ENCODE results near the gene MMP20. TPM values are rescaled to one million over a fixed set of nuclear protein-coding genes. Genes with fewer than 3 reads are reported as not detected.

The MMP20 gene
- total RNA-seq, 1 donor from 2014 or later = not detected

DNA sequence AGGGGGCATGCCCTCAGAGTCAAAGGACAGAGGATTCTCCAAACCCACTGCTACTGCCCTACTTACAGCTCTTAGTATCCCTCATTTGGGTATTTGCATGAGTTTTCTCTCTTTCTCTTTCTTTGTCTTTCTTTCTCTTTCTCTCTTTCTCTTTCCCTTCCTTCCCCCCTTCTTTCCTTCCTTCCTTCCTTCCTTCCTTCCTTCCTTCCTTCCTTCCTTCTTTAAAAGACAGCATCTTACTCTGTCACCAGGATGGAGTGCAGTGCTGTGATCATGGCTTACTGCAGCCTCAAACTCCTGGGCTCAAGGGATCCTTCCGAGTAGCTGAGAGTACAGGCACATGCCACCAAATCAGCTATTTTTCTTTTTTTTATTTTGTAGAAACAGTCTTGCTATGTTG, 80.5 kb downstream of the MMP20 start:
- DNase-seq = no peak
- peaks cover 12% of the 10 kb centered on the region for H3K27me3 ChIP-seq (ENCODE audit: low read depth)
- intact Hi-C loops (cut with micrococcal nuclease) = no loop called here

DNA sequence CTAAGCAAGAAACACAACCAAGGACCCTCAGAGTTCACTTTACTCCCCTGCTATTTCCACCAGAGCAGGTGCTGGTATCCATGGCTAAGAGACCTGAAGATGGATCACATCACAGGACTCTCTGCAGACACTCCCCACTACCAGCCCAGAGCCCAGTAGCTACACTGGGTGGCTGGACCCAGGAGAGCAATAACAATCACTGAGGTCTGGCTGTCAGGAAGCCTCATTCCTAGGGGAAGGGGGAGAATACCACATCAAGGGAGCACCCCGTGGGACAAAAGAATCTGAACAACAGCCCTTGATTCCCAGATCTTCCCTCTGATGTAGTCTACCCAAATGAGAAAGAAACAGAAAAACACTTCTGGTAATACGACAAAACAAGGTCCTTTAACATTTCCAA, 85.6 kb downstream of the MMP20 start:
- H3K9me3 ChIP-seq (replicated peaks) = no peaks in the 10 kb centered on the region
- intact Hi-C loops (cut with micrococcal nuclease) = no loop called here
- no peak overlapping the region for H3K4me3 ChIP-seq
- no peaks in the 10 kb centered on the region for H3K4me1 ChIP-seq
- H3K27ac ChIP-seq (replicated peaks) = no peak overlapping the region
- H3K36me3 ChIP-seq = no peaks in the 10 kb centered on the region
- TF ChIP-seq, protein P1, sequence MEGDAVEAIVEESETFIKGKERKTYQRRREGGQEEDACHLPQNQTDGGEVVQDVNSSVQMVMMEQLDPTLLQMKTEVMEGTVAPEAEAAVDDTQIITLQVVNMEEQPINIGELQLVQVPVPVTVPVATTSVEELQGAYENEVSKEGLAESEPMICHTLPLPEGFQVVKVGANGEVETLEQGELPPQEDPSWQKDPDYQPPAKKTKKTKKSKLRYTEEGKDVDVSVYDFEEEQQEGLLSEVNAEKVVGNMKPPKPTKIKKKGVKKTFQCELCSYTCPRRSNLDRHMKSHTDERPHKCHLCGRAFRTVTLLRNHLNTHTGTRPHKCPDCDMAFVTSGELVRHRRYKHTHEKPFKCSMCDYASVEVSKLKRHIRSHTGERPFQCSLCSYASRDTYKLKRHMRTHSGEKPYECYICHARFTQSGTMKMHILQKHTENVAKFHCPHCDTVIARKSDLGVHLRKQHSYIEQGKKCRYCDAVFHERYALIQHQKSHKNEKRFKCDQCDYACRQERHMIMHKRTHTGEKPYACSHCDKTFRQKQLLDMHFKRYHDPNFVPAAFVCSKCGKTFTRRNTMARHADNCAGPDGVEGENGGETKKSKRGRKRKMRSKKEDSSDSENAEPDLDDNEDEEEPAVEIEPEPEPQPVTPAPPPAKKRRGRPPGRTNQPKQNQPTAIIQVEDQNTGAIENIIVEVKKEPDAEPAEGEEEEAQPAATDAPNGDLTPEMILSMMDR (IDR thresholded peaks at IDR 0.05; ENCODE audit: borderline replicate concordance) = no peak
- H3K27me3 ChIP-seq (ENCODE audit: low read depth) = peaks cover 21% of the 10 kb centered on the region
- no peak for DNase-seq

More for the DNA sequence above, 80.5 kb downstream of the MMP20 start:
- H3K9me3 ChIP-seq (replicated peaks) = no peaks in the 10 kb centered on the region
- no peak overlapping the region for H3K27ac ChIP-seq (replicated peaks)
- no peaks in the 10 kb centered on the region for H3K4me1 ChIP-seq
- H3K4me3 ChIP-seq = no peak overlapping the region
- TF ChIP-seq, protein P1 (IDR thresholded peaks at IDR 0.05; ENCODE audit: borderline replicate concordance) = no peak
- no peaks in the 10 kb centered on the region for H3K36me3 ChIP-seq

DNA sequence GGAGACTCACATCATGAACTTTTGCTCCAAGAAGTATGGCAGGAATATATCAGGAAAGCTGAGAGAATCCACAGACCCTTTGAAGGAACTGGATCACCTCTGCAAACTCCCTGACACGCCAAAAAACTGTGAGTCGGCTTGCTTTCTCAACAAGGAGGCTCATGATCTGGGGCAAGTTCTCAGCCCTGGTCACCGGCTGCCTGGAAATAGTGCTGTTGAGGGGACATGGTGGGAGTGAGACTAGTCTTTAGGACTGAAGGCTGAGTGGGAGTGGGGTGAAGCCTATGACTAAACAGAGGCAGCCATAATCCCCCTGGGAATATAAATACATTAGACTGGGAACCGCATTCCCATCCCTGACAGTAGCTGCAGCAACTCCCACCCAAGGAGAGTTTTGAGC, 86.2 kb downstream of the MMP20 start:
- no peak for DNase-seq
- Histone ChIP-seq H3K27ac (replicated peaks) (no peak overlapping the region), H3K4me3 (no peak overlapping the region), H3K4me1 (no peaks in the 10 kb centered on the region), H3K27me3 (ENCODE audit: low read depth) (peaks cover 24% of the 10 kb centered on the region), H3K36me3 (no peaks in the 10 kb centered on the region), H3K9me3 (replicated peaks) (no peaks in the 10 kb centered on the region)
- intact Hi-C loops (cut with micrococcal nuclease) = no loop called here
- TF ChIP-seq, protein P1 (IDR thresholded peaks at IDR 0.05; ENCODE audit: borderline replicate concordance) = no peak

DNA sequence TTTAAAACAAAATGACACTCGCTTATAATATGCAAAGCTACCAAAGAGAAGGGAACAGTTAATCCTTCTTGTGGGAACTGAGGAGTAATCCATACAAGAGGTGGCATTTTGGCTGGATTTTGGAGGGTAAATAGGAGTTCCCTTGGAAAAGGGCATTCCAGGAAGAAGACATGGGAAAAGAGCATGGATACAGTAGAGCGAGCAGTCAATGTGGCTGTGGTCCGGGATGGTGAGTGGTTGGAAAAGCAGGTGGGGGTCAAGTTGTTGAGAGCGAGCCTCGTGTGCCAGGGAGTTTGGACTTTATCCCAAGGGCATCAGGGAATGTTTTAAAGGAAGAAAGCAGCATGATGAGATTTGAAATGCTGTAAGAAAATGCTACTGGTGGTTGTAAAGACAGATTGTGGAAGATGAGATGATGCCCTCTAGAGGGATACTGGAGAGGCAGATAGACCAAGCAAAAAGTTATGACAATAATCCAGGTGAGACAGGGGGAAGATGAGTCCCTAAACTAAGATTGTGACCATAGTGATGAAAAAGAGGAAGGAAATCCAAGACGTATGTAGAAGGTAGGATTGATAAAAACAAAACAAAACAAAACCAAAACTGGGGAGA, 90.8 kb downstream of the MMP20 start:
- Histone ChIP-seq H3K4me1 (no peaks in the 10 kb centered on the region), H3K27me3 (ENCODE audit: low read depth) (peaks cover 30% of the 10 kb centered on the region), H3K36me3 (no peaks in the 10 kb centered on the region), H3K4me3 (no peak overlapping the region), H3K27ac (replicated peaks) (no peak overlapping the region), H3K9me3 (replicated peaks) (no peaks in the 10 kb centered on the region)
- no peak for DNase-seq
- intact Hi-C loops (cut with micrococcal nuclease) = no loop called here
- TF ChIP-seq, protein P1 (IDR thresholded peaks at IDR 0.05; ENCODE audit: borderline replicate concordance) = no peak

DNA sequence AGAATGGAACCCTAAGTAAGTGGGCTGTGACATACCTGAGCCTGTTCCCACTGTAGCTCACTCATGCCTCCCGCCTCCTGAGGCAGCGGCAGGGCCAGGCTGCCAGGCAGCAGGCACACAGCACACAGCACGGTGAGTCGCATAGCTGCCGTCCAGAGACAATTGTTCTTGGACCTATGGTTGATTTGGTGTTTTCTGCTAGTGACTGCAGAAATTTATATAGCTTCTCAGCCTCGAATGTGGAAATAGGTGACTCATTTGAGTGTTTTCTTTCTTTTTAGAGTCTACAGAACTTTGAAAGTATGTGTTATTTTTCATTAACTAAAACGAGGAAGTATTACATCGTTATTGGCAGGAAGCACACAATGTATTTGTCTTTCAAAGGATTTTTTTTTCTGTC, 94.6 kb downstream of the MMP20 start, which contains the start of gene MMP7:
MMP7 (minus strand) TSS at position 190 of the 400 bp plus-strand sequence; CDS start at position 143, 47 bp downstream.
- H3K4me1 ChIP-seq = no peaks in the 10 kb centered on the region
- intact Hi-C loops (cut with micrococcal nuclease) = no loop called here
- no peaks in the 10 kb centered on the region for H3K36me3 ChIP-seq
- no peak for DNase-seq
- no peaks in the 10 kb centered on the region for H3K9me3 ChIP-seq (replicated peaks)
- no peak within 1 kb of the TSS for H3K4me3 ChIP-seq
- H3K27ac ChIP-seq (replicated peaks) = no peak within 1 kb of the TSS
- H3K27me3 ChIP-seq (ENCODE audit: low read depth) = peaks cover 12% of the 10 kb centered on the region
- TF ChIP-seq, protein P1 (IDR thresholded peaks at IDR 0.05; ENCODE audit: borderline replicate concordance) = no peak
